Testis (tissue), 2 donors: ENCODE data around the gene SLIT3.
"Not testable (repeated sequence)": the region's sequence is repeated elsewhere in the genome, so short reads cannot be mapped to it uniquely, and the experiment has no call there.

Experiments used
- CTCF ChIP-seq, 3 experiments: fragments of 450-650 bp in 2 of 3; fragments of 200-600 bp in 1 of 3; sonication (generic) in 1 of 3; IDR thresholded peaks; one replicate each; pipeline ENCODE4 v1.5.1; 2016 to 2019; ENCODE audit warnings: antibody characterized with exemption in 3 of 3, mild to moderate bottlenecking in 2 of 3, moderate library complexity in 1 of 3
- POLR2A ChIP-seq: fragments of 450-650 bp; IDR thresholded peaks from one replicate; pipeline ENCODE4 v1.6.1; 2017; ENCODE audit warnings: antibody characterized with exemption, mild to moderate bottlenecking, moderate library complexity

DNA sequence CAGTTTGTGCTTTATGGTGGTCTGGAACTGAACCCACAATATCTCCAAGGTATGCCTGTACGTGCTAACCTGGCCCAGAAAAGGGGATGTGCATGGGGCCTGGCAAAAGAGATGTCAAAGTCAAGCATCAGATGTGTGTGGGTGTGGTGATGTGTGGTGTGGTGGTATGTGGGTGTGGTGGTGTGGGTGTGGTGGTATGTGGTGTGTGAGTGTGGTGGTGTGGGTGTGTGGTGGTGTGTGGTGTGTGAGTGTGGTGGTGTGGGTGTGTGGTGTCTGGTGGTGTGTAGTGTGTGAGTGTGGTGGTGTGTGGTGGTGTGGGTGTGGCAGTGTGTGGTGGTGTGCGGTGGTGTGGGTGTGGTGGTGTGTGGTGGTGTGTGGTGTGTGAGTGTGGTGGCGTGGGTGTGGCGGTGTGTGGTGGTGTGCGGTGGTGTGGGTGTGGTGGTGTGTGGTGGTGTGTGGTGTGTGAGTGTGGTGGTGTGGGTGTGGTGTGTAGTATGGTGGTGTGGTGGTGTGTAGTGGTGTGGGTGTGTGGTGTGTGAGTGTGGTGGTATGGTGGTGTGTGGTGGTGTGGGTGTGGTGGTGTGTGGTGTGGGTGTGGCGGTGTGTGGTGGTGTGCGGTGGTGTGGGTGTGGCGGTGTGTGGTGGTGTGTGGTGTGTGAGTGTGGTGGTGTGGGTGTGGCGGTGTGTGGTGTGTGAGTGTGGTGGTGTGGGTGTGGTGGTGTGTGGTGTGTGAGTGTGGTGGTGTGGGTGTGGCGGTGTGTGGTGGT lies 554.6 kb downstream of the SLIT3 start:
- TF ChIP-seq CTCF (IDR thresholded peaks at IDR 0.05); POLR2A: not testable (repeated sequence)
